Activated CD8-positive, alpha-beta memory T cell treated with anti-CD3 and anti-CD28 coated beads for 48 hours (primary cell): ENCODE measurements around the gene MAP3K5.

Experiments
- DNase-seq, 3 experiments: peaks; one replicate each; pipeline ENCODE4 v3.0.0-alpha.2; 2020; ENCODE audit warnings: low read depth in 2 of 3, low spot score in 2 of 3

The MAP3K5 gene

GRCh38 chr6:136750696-136751521 is 41.4 kb downstream of the MAP3K5 start:
- no peak for DNase-seq

- DNase-seq: no peak
Measured at GRCh38 chr6:136749359-136749997, 42.8 kb downstream of the MAP3K5 start.

GRCh38 chr6:136747507-136747906 is 44.8 kb downstream of the MAP3K5 start:
- DNase-seq: no peak

- no peak for DNase-seq
Measured at GRCh38 chr6:136745300-136745699, 47.0 kb downstream of the MAP3K5 start.

GRCh38 chr6:136744889-136745288 is 47.4 kb downstream of the MAP3K5 start:
- DNase-seq: no peak

- DNase-seq: no peak
Measured at GRCh38 chr6:136742125-136742524, 50.2 kb downstream of the MAP3K5 start.

GRCh38 chr6:136740050-136740974 is 52.0 kb downstream of the MAP3K5 start:
- no peak for DNase-seq

- DNase-seq: no peak
Measured at GRCh38 chr6:136739501-136739900, 52.8 kb downstream of the MAP3K5 start.

GRCh38 chr6:136739071-136739470 is 53.2 kb downstream of the MAP3K5 start:
- no peak for DNase-seq

- DNase-seq: no peak
Measured at GRCh38 chr6:136738692-136739057, 53.6 kb downstream of the MAP3K5 start.

- DNase-seq: no peak
Measured at GRCh38 chr6:136737871-136738691, 54.2 kb downstream of the MAP3K5 start.

GRCh38 chr6:136737374-136737844 is 54.9 kb downstream of the MAP3K5 start:
- no peak for DNase-seq

GRCh38 chr6:136736281-136736960 is 55.9 kb downstream of the MAP3K5 start:
- DNase-seq: no peak

- DNase-seq: no peak
Measured at GRCh38 chr6:136734977-136735376, 57.3 kb downstream of the MAP3K5 start.

- no peak for DNase-seq
Measured at GRCh38 chr6:136732889-136733288, 59.4 kb downstream of the MAP3K5 start.

GRCh38 chr6:136729832-136730231 is 62.4 kb downstream of the MAP3K5 start:
- DNase-seq: no peak

- no peak for DNase-seq
Measured at GRCh38 chr6:136728976-136729515, 63.2 kb downstream of the MAP3K5 start.

GRCh38 chr6:136728033-136728939 is 64.0 kb downstream of the MAP3K5 start:
- no peak for DNase-seq
